Fibroblast of lung (primary cell): ENCODE data around the gene ID1. TPM values are rescaled to one million over a fixed set of nuclear protein-coding genes. Genes with fewer than 3 reads are reported as not detected.
"Not testable (repeated sequence)": the region's sequence is repeated elsewhere in the genome, so short reads cannot be mapped to it uniquely, and the experiment has no call there.

Source experiments
- DNase-seq, 2 donors: peaks; one replicate each; pipeline versions ENCODE4 v3.0.0 to v3.0.0-alpha.2; 2010; ENCODE audit warnings: low read depth in 2 of 2
- H2AFZ ChIP-seq: 2 replicates; pipeline ENCODE4 v1.5.1; 2012; ENCODE audit warnings: low read length, control low read depth, inconsistent platforms
- H3K27ac ChIP-seq: 2 replicates; pipeline ENCODE4 v1.5.1; 2011; ENCODE audit warnings: low read length, control low read depth; ENCODE audit not compliant: insufficient read depth
- H3K27me3 ChIP-seq: 2 replicates; pipeline ENCODE4 v1.5.1; 2011; ENCODE audit warnings: mild to moderate bottlenecking, low read length; ENCODE audit not compliant: control insufficient read depth, insufficient read depth
- H3K36me3 ChIP-seq: 2 replicates; pipeline ENCODE4 v1.5.1; 2011; ENCODE audit warnings: low read length; ENCODE audit not compliant: control insufficient read depth, insufficient read depth
- H3K4me1 ChIP-seq: 2 replicates; pipeline ENCODE4 v1.5.1; 2011; ENCODE audit warnings: low read length; ENCODE audit not compliant: control insufficient read depth, insufficient read depth; ENCODE audit errors: extremely low read depth
- H3K4me2 ChIP-seq: 2 replicates; pipeline ENCODE4 v1.5.1; 2011; ENCODE audit warnings: low read length, control low read depth; ENCODE audit not compliant: insufficient read depth; ENCODE audit errors: extremely low read depth
- H3K4me3 ChIP-seq, 4 experiments: fragments of 200-600 bp in 1 of 4; sonication (generic) in 1 of 4; replicated peaks in 1 of 4; 2 replicates each; pipeline ENCODE4 v1.5.1; 2011 to 2016; ENCODE audit warnings: low read length in 4 of 4, low read depth in 3 of 4, mild to moderate bottlenecking in 3 of 4, control low read depth in 2 of 4, inconsistent platforms in 1 of 4, mixed read lengths in 1 of 4; ENCODE audit not compliant: insufficient read depth in 1 of 4; ENCODE audit errors: control extremely low read depth in 1 of 4
- H3K79me2 ChIP-seq: 2 replicates; pipeline ENCODE4 v1.5.1; 2012; ENCODE audit warnings: mild to moderate bottlenecking, low read length, inconsistent platforms; ENCODE audit not compliant: control insufficient read depth, insufficient read depth
- H3K9ac ChIP-seq: 2 replicates; pipeline ENCODE4 v1.5.1; 2011; ENCODE audit warnings: mild to moderate bottlenecking, low read length, control low read depth; ENCODE audit not compliant: insufficient read depth
- H3K9me3 ChIP-seq: 2 replicates; pipeline ENCODE4 v1.5.1; 2012; ENCODE audit warnings: low read depth, low read length; ENCODE audit not compliant: control insufficient read depth, insufficient read depth
- H4K20me1 ChIP-seq: 2 replicates; pipeline ENCODE4 v1.5.1; 2011; ENCODE audit warnings: low read length; ENCODE audit not compliant: control insufficient read depth, insufficient read depth; ENCODE audit errors: extremely low read depth
- EZH2 ChIP-seq: IDR thresholded peaks from 2 replicates; pipeline ENCODE4 v1.5.1; 2012; ENCODE audit warnings: low read length, control low read depth, mild to moderate bottlenecking; ENCODE audit errors: missing control alignments
- polyA plus RNA-seq, 2 donors: library from polyadenylated mRNA; depleted of rRNA in 1 of 2; stranded (reverse) in 1 of 2; unstranded in 1 of 2; fragments of >200 nt; gene quantifications; 2 replicates each; pipeline ENCODE4 v1.2.1, GENCODE V29; 2011 to 2012; ENCODE audit warnings: missing spikeins in 1 of 2
- total RNA-seq: library from RNA; depleted of rRNA; stranded (reverse); fragments of >200 nt; gene quantifications from 2 replicates; pipeline ENCODE4 v1.2.1, GENCODE V29; 2014
- TF ChIP-seq, protein P1 (sequence below), 2 donors: IDR thresholded peaks in 1 of 2; conservative IDR thresholded peaks in 1 of 2; 1 replicate in 1 of 2; 2 replicates in 1 of 2; pipeline ENCODE4 v1.5.1; 2011 to 2012; ENCODE audit warnings: low read length in 2 of 2, control low read depth in 1 of 2, inconsistent platforms in 1 of 2, low read depth in 1 of 2, mild to moderate bottlenecking in 1 of 2

ID1 gene
- total and polyA plus RNA-seq, 2 donors (not counting 1 experiment from before 2014, with no cell fraction given) = 14.5 to 27.4 TPM

DNA sequence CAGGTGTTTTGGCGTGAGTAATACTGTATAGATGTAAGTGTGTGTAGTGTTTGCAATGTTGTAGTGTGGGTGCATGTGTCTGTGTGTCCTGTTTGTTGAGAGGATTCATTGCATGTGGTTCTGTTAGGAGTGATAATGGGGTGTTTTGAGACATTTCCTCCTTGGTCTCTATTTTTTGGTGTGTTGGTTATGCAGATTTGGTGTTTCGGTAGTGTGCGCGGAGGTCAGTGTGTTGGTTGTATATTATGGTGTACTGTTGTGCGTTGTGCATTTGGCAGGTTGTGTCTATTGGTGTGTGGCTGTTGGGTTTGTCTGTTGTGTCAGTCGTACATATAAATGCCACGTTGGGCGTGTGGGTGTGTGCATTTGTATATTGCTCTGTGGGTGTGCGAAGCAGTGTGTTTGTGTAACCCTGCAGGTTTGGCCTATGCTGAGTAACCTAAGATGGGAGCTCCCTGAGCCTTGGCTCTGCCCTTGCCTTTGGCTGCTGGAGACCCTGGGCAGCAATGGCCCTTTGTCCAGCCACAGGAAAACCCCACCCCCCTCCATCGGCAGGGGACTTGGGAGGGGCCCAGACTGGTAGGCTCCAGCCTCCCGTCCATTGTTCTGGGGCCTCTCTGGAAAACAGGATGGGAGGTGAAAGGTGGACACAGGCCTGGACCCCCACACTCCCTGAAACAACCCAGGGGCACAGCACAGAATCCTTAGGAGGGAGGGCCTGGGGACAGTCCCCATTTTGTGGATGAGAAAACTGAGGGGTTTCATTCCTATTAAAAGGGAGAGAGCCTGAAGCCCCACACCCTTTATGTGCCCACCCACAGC, 10.3 kb upstream of the ID1 start:
- Histone ChIP-seq H4K20me1 (no peaks in the 10 kb centered on the region), H3K4me3 (no peak overlapping the region), H3K27ac (peak overlapping the region; percentile 97), H3K9ac (no peak overlapping the region), H3K79me2 (no peaks in the 10 kb centered on the region), H3K36me3 (no peaks in the 10 kb centered on the region), H3K4me2 (no peak overlapping the region), H3K4me1 (peaks cover 27% of the 10 kb centered on the region), H2AFZ (no peak overlapping the region), H3K27me3 (no peaks in the 10 kb centered on the region), H3K9me3 (no peaks in the 10 kb centered on the region)
- TF ChIP-seq, protein P1, sequence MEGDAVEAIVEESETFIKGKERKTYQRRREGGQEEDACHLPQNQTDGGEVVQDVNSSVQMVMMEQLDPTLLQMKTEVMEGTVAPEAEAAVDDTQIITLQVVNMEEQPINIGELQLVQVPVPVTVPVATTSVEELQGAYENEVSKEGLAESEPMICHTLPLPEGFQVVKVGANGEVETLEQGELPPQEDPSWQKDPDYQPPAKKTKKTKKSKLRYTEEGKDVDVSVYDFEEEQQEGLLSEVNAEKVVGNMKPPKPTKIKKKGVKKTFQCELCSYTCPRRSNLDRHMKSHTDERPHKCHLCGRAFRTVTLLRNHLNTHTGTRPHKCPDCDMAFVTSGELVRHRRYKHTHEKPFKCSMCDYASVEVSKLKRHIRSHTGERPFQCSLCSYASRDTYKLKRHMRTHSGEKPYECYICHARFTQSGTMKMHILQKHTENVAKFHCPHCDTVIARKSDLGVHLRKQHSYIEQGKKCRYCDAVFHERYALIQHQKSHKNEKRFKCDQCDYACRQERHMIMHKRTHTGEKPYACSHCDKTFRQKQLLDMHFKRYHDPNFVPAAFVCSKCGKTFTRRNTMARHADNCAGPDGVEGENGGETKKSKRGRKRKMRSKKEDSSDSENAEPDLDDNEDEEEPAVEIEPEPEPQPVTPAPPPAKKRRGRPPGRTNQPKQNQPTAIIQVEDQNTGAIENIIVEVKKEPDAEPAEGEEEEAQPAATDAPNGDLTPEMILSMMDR (conservative IDR thresholded peaks at IDR 0.05 in 1 of 2, IDR thresholded peaks at IDR 0.05 in 1 of 2; ENCODE audit: low read depth in 1 of 2, low read length in 2 of 2) = no peak
- TF ChIP-seq EZH2 = no peak
- DNase-seq = no peak

DNA sequence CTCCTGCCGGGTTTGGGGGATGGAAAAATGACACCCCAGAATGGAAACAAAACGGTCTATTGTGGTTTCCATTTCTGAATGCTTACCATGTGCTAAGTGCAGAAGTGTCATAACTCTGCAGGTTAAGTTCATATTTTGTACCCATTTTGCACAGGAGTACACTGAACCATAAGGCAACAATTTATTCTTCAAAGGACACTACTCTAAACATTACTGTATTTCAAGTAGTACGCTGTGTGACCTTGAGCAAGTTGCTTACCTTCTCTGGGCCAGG, 9.8 kb upstream of the ID1 start:
- no peak overlapping the region for H2AFZ ChIP-seq
- no peak overlapping the region for H3K4me3 ChIP-seq
- TF ChIP-seq EZH2 = no peak
- TF ChIP-seq, protein P1 (conservative IDR thresholded peaks at IDR 0.05 in 1 of 2, IDR thresholded peaks at IDR 0.05 in 1 of 2; ENCODE audit: low read depth in 1 of 2, low read length in 2 of 2) = no peak
- peaks cover 27% of the 10 kb centered on the region for H3K4me1 ChIP-seq
- peak overlapping the region; percentile 32 for H3K4me2 ChIP-seq
- peak overlapping the region; percentile 97 for H3K27ac ChIP-seq
- no peaks in the 10 kb centered on the region for H3K36me3 ChIP-seq
- no peaks in the 10 kb centered on the region for H3K79me2 ChIP-seq
- H3K27me3 ChIP-seq = no peaks in the 10 kb centered on the region
- no peak for DNase-seq
- no peaks in the 10 kb centered on the region for H3K9me3 ChIP-seq
- H4K20me1 ChIP-seq = no peaks in the 10 kb centered on the region
- peak overlapping the region; percentile 5 for H3K9ac ChIP-seq

DNA sequence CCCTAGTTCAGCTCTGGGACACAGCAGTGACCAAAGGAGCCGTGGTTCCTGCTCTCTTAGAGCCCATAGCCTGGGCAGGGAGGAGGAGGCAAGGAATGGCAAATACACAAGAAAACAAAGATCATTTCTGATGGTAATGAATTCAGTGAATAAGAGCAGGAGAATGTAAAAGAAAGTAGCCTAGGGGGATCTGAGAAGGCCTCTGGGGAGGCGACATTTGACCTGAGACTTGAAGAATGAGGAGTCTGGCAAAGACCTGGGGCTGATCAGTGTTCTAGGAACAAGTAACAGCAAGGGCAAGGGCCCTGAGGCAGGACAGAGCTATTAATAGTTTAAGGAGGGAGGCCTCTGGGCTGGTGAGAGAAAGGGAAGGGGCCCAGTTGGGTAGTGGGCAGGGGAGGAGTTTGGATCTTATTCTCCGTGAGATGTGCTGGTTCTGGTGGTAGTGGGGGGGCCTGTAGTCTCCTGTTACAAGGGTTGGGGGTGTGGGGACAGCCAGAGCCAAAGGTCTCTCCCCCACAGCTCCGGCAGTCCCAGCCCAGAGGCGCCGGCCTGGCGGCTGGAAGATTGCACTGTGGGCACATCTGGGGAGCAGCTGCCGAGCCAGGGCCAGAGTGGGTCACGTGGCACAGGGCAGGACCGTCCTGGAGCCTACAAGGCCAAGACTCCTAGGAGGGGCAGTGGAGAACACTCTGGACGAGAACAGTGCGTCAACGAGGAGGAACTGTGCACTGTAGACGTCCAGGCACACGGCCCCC, 9.3 kb upstream of the ID1 start:
- no peaks in the 10 kb centered on the region for H3K9me3 ChIP-seq
- no peaks in the 10 kb centered on the region for H3K79me2 ChIP-seq
- no peaks in the 10 kb centered on the region for H3K27me3 ChIP-seq
- DNase-seq = peak; percentile 83 to 99
- TF ChIP-seq, protein P1 (conservative IDR thresholded peaks at IDR 0.05 in 1 of 2, IDR thresholded peaks at IDR 0.05 in 1 of 2; ENCODE audit: low read depth in 1 of 2, low read length in 2 of 2) = no peak
- TF ChIP-seq EZH2 = no peak
- H3K9ac ChIP-seq = peak overlapping the region; percentile 50
- H3K27ac ChIP-seq = peak overlapping the region; percentile 97
- no peak overlapping the region for H3K4me3 ChIP-seq
- no peaks in the 10 kb centered on the region for H3K36me3 ChIP-seq
- H4K20me1 ChIP-seq = no peaks in the 10 kb centered on the region
- H3K4me2 ChIP-seq = peak overlapping the region; percentile 71
- peak overlapping the region; percentile 69 for H2AFZ ChIP-seq
- peaks cover 27% of the 10 kb centered on the region for H3K4me1 ChIP-seq

DNA sequence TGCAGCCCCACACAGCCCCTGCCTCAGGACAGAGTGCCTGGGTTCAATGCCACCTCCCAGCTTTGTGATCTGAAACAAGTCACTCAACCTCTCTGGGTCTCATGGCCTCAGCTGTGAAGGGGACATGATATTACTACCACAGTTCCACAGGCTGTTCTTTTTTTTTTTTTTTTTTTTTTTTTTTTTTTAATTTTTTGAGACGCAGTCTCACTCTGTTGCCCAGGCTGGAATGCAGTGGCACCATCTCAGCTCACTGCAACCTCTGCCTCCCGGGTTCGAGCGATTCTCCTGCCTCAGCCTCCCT, 8.7 kb upstream of the ID1 start:
- DNase-seq, H3K36me3 ChIP-seq, H3K27me3 ChIP-seq, H3K4me3 ChIP-seq, H3K9me3 ChIP-seq, H4K20me1 ChIP-seq, H3K79me2 ChIP-seq: not testable (repeated sequence)
- Histone ChIP-seq H3K4me2 (peak overlapping the region; percentile 71), H3K27ac (peak overlapping the region; percentile 97), H3K4me1 (peaks cover 27% of the 10 kb centered on the region), H3K9ac (peak overlapping the region; percentile 50), H2AFZ (peak overlapping the region; percentile 69)
